ENCODE results near the gene PKNOX2. TPM values are rescaled to one million over a fixed set of nuclear protein-coding genes. Genes with fewer than 3 reads are reported as not detected.

Gene PKNOX2
- total and polyA plus RNA-seq, 10 donors = 0.80 to 8.9 (median 3.5) TPM

DNA sequence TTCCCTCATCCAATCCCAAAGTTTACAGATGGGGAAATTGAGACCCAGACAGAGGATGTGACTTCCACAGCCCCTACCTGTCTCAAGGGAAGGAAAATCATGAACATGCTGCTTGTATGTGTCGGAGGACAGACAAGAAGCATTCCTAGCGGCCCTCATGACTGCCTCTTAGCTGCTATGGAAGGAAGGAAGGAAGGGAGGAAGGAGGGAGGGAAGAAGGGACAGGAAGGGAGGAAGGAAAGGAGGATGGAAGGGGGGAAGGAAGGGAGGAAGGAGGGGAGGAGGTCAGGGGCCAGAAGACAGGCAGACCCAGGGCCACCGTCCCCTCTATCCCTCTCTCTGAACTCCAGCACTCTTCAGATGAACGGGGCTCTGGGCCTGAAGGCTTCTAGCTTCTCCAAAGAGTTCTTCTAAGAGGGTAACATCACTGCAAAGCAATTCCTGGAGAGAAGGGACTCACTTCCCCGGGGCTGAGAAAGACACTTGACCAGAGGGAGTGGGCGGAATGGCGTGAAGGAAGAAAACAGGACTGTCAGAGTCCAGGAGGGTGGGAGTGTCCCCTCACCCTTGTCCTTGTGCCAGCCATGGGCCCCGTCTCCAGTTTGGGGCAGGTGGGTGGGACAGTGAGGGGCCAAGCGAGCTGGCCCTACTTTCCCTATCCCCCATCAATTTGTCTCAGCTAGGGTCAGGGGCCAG is 182.2 kb downstream of the PKNOX2 start:
- Histone ChIP-seq H3K27me3 (replicated peaks in 1 of 7) (peaks cover 0 to 58% (median 0%) of the 10 kb centered on the region in 7 donors), H3K36me3 (no peaks in the 10 kb centered on the region), H3K27ac (peak overlapping the region in 3 of 8 donors; percentile 22 to 41 (median 34)), H3K9me3 (no peaks in the 10 kb centered on the region), H3K4me1 (peaks cover 2 to 25% (median 6%) of the 10 kb centered on the region in 6 donors), H3K4me3 (no peak overlapping the region)
- TF ChIP-seq POLR2A (IDR thresholded peaks at IDR 0.05) (no peak), CTCF (IDR thresholded peaks at IDR 0.05 in 8 of 11, conservative IDR thresholded peaks at IDR 0.05 in 3 of 11) (no peak), POLR2AphosphoS5 (IDR thresholded peaks at IDR 0.05) (no peak)
- WGBS, 5 donors = 76 to 84% (median 77%) methylated on average over 9 of the region's 9 CpGs
- DNase-seq = peak; percentile 36
- intact Hi-C loops (cut with DNase I; ENCODE audit: low total_unique reads) = loop anchor here (5.0 to 10.0 kb wide), 2 partner anchors 184 to 252 kb away; partner anchors contain the start of gene PKNOX2

GRCh38 chr11:125347261-125347585 is 182.7 kb downstream of the PKNOX2 start:
- H3K4me1 ChIP-seq = peaks cover 2 to 25% (median 6%) of the 10 kb centered on the region in 6 donors
- H3K27ac ChIP-seq = no peak overlapping the region
- no peaks in the 10 kb centered on the region for H3K36me3 ChIP-seq
- no peaks in the 10 kb centered on the region for H3K9me3 ChIP-seq
- H3K27me3 ChIP-seq (replicated peaks in 1 of 7) = peaks cover 0 to 63% (median 0%) of the 10 kb centered on the region in 7 donors
- H3K4me3 ChIP-seq = no peak overlapping the region
- TF ChIP-seq CTCF (IDR thresholded peaks at IDR 0.05 in 8 of 11, conservative IDR thresholded peaks at IDR 0.05 in 3 of 11) (no peak), POLR2AphosphoS5 (IDR thresholded peaks at IDR 0.05) (no peak)
- peak; percentile 38 for DNase-seq
- intact Hi-C loops (cut with DNase I; ENCODE audit: low total_unique reads) = loop anchor here (5.0 to 10.0 kb wide), 2 partner anchors 185 to 252 kb away; partner anchors contain the start of gene PKNOX2
- WGBS, 5 donors = 62 to 80% (median 68%) methylated on average over 2 of the region's 2 CpGs

GRCh38 chr11:125348141-125348651 is 183.6 kb downstream of the PKNOX2 start:
- Histone ChIP-seq H3K4me3 (no peak overlapping the region), H3K36me3 (no peaks in the 10 kb centered on the region), H3K9me3 (no peaks in the 10 kb centered on the region), H3K27me3 (replicated peaks in 1 of 7) (peaks cover 0 to 57% (median 0%) of the 10 kb centered on the region in 7 donors), H3K27ac (no peak overlapping the region), H3K4me1 (peaks cover 2 to 25% (median 6%) of the 10 kb centered on the region in 6 donors)
- WGBS, 5 donors = 69 to 82% (median 76%) methylated on average over 13 of the region's 13 CpGs
- TF ChIP-seq CTCF (IDR thresholded peaks at IDR 0.05 in 8 of 11, conservative IDR thresholded peaks at IDR 0.05 in 3 of 11) = no peak
- peak; percentile 67 for DNase-seq
- intact Hi-C loops (cut with DNase I; ENCODE audit: low total_unique reads) = loop anchor here (5.0 to 10.0 kb wide), 2 partner anchors 186 to 253 kb away; partner anchors contain the start of gene PKNOX2

- intact Hi-C loops (cut with DNase I; ENCODE audit: low total_unique reads) = loop anchor here (5.0 to 10.0 kb wide), 2 partner anchors 186 to 254 kb away; partner anchors contain the start of gene PKNOX2
- H3K4me3 ChIP-seq = no peak overlapping the region
- peaks cover 0 to 55% (median 0%) of the 10 kb centered on the region in 7 donors for H3K27me3 ChIP-seq (replicated peaks in 1 of 7)
- no peaks in the 10 kb centered on the region for H3K9me3 ChIP-seq
- TF ChIP-seq POLR2A (IDR thresholded peaks at IDR 0.05) (no peak), CTCF (IDR thresholded peaks at IDR 0.05 in 8 of 11, conservative IDR thresholded peaks at IDR 0.05 in 3 of 11) (peak; percentile 23 to 88 (median 74))
- 23 to 27% (median 23%) methylated on average over 9 of the region's 9 CpGs for WGBS, 5 donors
- H3K4me1 ChIP-seq = peaks cover 2 to 25% (median 6%) of the 10 kb centered on the region in 6 donors
- H3K36me3 ChIP-seq = no peaks in the 10 kb centered on the region
- no peak overlapping the region for H3K27ac ChIP-seq
- peak; percentile 75 for DNase-seq
These were observed 184.2 kb downstream of the PKNOX2 start for GRCh38 chr11:125348674-125349309.
